ENCODE results near the gene ANKRD2. TPM values are rescaled to one million over a fixed set of nuclear protein-coding genes. Genes with fewer than 3 reads are reported as not detected.

The ANKRD2 gene
- 0.98 TPM for total RNA-seq (2021; ENCODE audit: unreplicated experiment)
- 0.56 TPM for polyA plus RNA-seq (2012; ENCODE audit: insufficient read length)
- percentile 43 among the genes with signal in this experiment for Bru-seq, nascent RNA
- BruChase-seq, experiment 1, labeled RNA remaining after a 2-hour chase: percentile 54 among the genes with signal in this experiment
- percentile 50 among the genes with signal in this experiment for BruChase-seq, experiment 2, labeled RNA remaining after a 6-hour chase
- long read RNA-seq, partial matches to known transcripts: 2 of 3 reads
- long read RNA-seq, other reads (novel, unspliced or antisense): 1 of 3 reads

DNA sequence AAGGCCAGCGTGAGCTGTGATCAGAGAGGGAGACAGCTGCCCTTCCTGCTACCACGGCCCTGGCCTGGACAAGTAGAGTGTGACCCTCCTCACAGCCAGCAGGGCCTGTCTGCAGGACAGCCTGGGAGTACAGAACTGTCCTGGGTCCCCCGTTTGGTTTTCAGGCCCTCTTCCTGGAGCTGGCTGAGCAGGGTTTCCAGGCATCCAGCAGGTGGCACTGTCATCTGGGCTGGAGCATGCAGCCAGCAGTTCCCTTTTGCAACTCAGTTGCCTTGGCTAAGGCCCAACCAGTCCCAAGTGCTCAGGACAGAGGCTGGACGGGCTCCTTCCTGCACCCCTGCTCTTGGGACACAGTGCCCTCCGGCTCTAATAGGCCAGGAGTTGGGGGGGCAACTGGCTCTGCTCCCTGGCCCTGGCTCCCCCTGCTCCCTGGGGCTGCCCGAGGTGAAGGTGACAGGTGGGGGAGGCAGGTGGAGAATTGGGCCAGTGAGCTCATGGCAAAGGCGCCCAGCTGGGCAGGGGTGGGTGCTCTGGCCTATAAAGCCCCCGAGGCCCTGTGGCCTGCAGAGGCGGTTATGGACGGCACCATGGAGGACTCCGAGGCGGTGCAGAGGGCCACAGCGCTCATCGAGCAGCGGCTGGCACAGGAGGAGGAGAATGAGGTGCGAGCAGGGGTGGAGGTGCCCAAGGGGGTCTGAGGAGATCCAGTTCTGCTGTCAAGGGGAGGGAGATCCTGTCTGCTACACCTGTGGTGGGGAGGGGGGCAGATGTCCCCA lies at the start of gene ANKRD2:
Gene ANKRD2, plus strand, starts transcription at position 566 of the 776 bp plus-strand sequence. Its CDS starts 10 bp downstream, at position 576.
- H3K36me3 ChIP-seq (ENCODE audit: control insufficient read depth, insufficient read depth, low read length): no peaks in the 10 kb centered on the region
- H3K4me1 ChIP-seq (ENCODE audit: control insufficient read depth, insufficient read depth, low read length): peaks cover 55% of the 10 kb centered on the region
- CTCF ChIA-PET: interaction anchor here (0.6 to 2.4 kb wide), 9 partner anchors 8 to 62 kb away, joined by 3 to 23 read pairs (median 4); partner anchors contain the start of gene HOGA1
- ATAC-seq (peak; percentile 73), DNase-seq (ENCODE audit: low read depth, low spot score) (peak; percentile 53)
- TF ChIP-seq, protein P1, sequence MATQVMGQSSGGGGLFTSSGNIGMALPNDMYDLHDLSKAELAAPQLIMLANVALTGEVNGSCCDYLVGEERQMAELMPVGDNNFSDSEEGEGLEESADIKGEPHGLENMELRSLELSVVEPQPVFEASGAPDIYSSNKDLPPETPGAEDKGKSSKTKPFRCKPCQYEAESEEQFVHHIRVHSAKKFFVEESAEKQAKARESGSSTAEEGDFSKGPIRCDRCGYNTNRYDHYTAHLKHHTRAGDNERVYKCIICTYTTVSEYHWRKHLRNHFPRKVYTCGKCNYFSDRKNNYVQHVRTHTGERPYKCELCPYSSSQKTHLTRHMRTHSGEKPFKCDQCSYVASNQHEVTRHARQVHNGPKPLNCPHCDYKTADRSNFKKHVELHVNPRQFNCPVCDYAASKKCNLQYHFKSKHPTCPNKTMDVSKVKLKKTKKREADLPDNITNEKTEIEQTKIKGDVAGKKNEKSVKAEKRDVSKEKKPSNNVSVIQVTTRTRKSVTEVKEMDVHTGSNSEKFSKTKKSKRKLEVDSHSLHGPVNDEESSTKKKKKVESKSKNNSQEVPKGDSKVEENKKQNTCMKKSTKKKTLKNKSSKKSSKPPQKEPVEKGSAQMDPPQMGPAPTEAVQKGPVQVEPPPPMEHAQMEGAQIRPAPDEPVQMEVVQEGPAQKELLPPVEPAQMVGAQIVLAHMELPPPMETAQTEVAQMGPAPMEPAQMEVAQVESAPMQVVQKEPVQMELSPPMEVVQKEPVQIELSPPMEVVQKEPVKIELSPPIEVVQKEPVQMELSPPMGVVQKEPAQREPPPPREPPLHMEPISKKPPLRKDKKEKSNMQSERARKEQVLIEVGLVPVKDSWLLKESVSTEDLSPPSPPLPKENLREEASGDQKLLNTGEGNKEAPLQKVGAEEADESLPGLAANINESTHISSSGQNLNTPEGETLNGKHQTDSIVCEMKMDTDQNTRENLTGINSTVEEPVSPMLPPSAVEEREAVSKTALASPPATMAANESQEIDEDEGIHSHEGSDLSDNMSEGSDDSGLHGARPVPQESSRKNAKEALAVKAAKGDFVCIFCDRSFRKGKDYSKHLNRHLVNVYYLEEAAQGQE (IDR thresholded peaks at IDR 0.05; ENCODE audit: insufficient read depth in 1 of 2, low read depth in 2 of 2, low read length in 1 of 2): 0 out of 4 replicates have a peak, but pooled peaks of 1 of the 2 experiments have one; percentile 14
- TF ChIP-seq, protein P2, sequence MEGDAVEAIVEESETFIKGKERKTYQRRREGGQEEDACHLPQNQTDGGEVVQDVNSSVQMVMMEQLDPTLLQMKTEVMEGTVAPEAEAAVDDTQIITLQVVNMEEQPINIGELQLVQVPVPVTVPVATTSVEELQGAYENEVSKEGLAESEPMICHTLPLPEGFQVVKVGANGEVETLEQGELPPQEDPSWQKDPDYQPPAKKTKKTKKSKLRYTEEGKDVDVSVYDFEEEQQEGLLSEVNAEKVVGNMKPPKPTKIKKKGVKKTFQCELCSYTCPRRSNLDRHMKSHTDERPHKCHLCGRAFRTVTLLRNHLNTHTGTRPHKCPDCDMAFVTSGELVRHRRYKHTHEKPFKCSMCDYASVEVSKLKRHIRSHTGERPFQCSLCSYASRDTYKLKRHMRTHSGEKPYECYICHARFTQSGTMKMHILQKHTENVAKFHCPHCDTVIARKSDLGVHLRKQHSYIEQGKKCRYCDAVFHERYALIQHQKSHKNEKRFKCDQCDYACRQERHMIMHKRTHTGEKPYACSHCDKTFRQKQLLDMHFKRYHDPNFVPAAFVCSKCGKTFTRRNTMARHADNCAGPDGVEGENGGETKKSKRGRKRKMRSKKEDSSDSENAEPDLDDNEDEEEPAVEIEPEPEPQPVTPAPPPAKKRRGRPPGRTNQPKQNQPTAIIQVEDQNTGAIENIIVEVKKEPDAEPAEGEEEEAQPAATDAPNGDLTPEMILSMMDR (IDR thresholded peaks at IDR 0.05): peak; percentile 98
- TF ChIP-seq TCF7L2 (IDR thresholded peaks at IDR 0.05; ENCODE audit: low read depth, low read length): no peak
- no peaks in the 10 kb centered on the region for H3K27me3 ChIP-seq (ENCODE audit: control insufficient read depth, insufficient read depth, low read length)
- POLR2A ChIA-PET: no interaction called here
- BruUV-seq (replicated peaks): no TSS peak
- H3K9me3 ChIP-seq (ENCODE audit: control insufficient read depth, insufficient read depth, low read depth, low read length): no peaks in the 10 kb centered on the region
- intact Hi-C loops (cut with micrococcal nuclease; ENCODE audit: unreplicated experiment): loop anchor here (2.0 kb wide), 1 partner anchor 40 kb away; no protein-coding TSS in a partner anchor
- H3K4me3 ChIP-seq (ENCODE audit: low read depth in 2 of 2, low read length in 2 of 2): no peak within 1 kb of the TSS
- H3K27ac ChIP-seq (ENCODE audit: low read length): peak within 1 kb of the TSS; percentile 87
- in situ Hi-C loops (cut with HindIII; ENCODE audit: low pct_unique_long_range_greater_than_20kb, low sequenced_read_pairs): no loop called here

- H3K27ac ChIP-seq (ENCODE audit: low read length): no peak overlapping the region
- POLR2A ChIA-PET: no interaction called here
- in situ Hi-C loops (cut with HindIII; ENCODE audit: low pct_unique_long_range_greater_than_20kb, low sequenced_read_pairs): no loop called here
- no peaks in the 10 kb centered on the region for H3K36me3 ChIP-seq (ENCODE audit: control insufficient read depth, insufficient read depth, low read length)
- no peaks in the 10 kb centered on the region for H3K27me3 ChIP-seq (ENCODE audit: control insufficient read depth, insufficient read depth, low read length)
- ATAC-seq: no peak
- DNase-seq (ENCODE audit: low read depth, low spot score): no peak
- peaks cover 16% of the 10 kb centered on the region for H3K4me1 ChIP-seq (ENCODE audit: control insufficient read depth, insufficient read depth, low read length)
- BruUV-seq (replicated peaks): no TSS peak
- intact Hi-C loops (cut with micrococcal nuclease; ENCODE audit: unreplicated experiment): no loop called here
- CTCF ChIA-PET: interaction anchor here (0.6 kb wide), 1 partner anchor 19 kb away, joined by 8 read pairs; no protein-coding TSS in a partner anchor
- TF ChIP-seq SIN3A (IDR thresholded peaks at IDR 0.05; ENCODE audit: borderline replicate concordance, insufficient read depth, low read depth, low read length) (no peak), TCF7L2 (IDR thresholded peaks at IDR 0.05; ENCODE audit: low read depth, low read length) (no peak), POLR2AphosphoS5 (IDR thresholded peaks at IDR 0.05; ENCODE audit: low read depth, low read length) (no peak)
- TF ChIP-seq, protein P2 (IDR thresholded peaks at IDR 0.05): no peak
- TF ChIP-seq, protein P1 (IDR thresholded peaks at IDR 0.05; ENCODE audit: insufficient read depth in 1 of 2, low read depth in 2 of 2, low read length in 1 of 2): no peak
- H3K9me3 ChIP-seq (ENCODE audit: control insufficient read depth, insufficient read depth, low read depth, low read length): no peaks in the 10 kb centered on the region
- no peak overlapping the region for H3K4me3 ChIP-seq (ENCODE audit: low read depth in 2 of 2, low read length in 2 of 2)
Measured at GRCh38 chr10:97522937-97523336, 49.6 kb upstream of the ANKRD2 start.

All from Panc1 (cell line).